Measurements from ENCODE around the gene CAST.

GRCh38 chr5:96664669-96665068, 2.5 kb downstream of the CAST start:
- TF ChIP-seq POLR2AphosphoS5 (IDR thresholded peaks at IDR 0.05; ENCODE audit: low read depth, low read length): no peak
- TF ChIP-seq POLR2A (IDR thresholded peaks at IDR 0.05; ENCODE audit: low read depth, low read length): no peak
- no peak for TF ChIP-seq SPI1 (IDR thresholded peaks at IDR 0.05; ENCODE audit: low read depth, low read length)
- no peak for TF ChIP-seq PAX5 (IDR thresholded peaks at IDR 0.05; ENCODE audit: insufficient read depth, low read length, severe bottlenecking)
- no peak for TF ChIP-seq TAF1 (IDR thresholded peaks at IDR 0.05; ENCODE audit: low read depth, low read length)

Data from GM12891 (cell line).